CD1c-positive myeloid dendritic cell (primary cell): Measurements from ENCODE around the gene FADD.
"Not testable (repeated sequence)": the region's sequence is repeated elsewhere in the genome, so short reads cannot be mapped to it uniquely, and the experiment has no call there.

Experiments used
- DNase-seq: peaks from one replicate; pipeline ENCODE4 v3.0.0-alpha.2; 2016; ENCODE audit errors: extremely low spot score

The FADD gene

DNA sequence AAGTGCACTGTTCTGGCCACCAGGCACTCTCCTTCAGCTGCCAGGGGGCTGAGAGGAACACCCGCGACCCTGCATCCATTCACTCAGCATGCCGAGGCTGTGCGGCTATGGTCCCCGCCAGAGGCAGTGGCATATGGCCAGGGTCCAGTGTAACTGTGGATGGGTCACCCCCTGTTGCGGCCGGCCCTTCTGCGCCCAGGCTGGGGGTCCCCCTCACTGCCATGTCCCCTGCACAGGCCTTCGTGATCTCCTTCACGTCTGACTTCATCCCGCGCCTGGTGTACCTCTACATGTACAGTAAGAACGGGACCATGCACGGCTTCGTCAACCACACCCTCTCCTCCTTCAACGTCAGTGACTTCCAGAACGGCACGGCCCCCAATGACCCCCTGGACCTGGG lies 20.8 kb upstream of the FADD start:
- DNase-seq = no peak

DNA sequence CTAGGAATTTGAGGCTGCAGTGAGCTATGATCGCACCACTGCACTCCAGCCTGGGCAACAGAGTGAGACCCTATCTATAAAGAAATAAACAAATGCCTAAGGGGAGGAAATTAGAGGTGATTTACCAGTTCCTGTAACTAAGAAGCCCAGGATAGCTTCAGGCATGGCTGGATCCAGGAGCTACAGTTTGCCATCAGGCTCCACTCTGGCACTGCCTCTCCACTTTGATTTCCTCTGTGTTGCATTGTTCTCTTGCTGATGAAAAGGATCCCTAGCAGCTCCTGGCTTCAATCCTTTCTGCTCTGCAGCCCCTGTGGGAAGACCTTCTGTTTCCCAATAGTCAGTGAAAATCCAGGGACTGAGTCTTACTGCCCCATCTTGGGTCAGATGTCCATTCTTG lies 20.1 kb upstream of the FADD start:
- no peak for DNase-seq

DNA sequence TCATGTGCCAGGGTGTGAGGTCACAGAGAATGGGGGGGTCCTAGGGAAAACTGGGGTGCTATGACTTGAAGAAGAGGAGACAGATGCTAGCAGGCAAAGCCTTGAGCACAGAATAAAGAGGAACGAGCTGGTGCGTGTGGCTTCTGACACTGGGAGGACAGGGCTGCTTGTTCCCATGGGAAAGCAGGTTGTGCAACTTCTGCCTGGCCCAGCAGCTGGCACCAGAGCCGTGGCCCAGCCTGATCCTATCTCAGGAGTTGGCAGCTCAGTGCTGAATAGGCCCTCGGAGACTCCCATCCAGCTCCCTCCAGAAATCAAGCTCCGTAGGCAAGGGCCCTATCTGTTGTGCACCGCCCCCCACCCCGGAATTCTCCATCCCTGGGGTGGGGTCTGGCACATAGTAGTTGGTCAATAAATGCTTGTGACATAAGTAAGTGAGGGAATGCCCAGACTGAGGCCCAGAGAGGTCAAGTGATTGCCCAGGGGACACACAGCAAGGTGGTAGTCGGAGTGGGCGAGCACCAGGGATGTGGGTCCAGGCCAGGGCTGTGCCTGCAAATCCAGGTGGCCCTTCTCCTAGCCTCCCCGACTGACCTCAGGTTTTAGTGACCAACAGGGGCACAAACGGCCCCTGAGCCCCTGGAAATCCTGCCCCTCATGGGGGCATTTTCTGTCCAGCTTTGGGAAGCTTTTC lies 19.5 kb upstream of the FADD start:
- no peak for DNase-seq

DNA sequence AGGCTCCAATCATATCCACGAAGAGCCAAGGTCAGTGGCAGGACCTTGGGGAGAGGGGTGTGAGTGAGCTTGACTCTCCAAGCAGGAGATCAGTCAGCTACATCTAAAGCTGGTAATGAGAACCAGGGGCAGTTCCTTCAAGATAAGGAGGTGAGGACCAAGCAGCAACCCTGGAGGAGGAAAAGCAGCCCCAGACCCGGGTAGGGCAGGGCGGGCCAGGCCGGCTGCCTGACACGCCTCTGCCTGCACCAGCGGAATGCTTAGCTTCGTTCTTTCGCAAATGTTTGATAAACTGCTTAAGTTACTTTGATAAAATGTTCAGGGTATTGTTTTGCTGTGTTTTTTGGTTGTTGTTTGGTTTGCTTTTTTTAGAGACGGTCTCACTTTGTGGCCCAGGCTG lies 18.7 kb upstream of the FADD start:
- no peak for DNase-seq

DNA sequence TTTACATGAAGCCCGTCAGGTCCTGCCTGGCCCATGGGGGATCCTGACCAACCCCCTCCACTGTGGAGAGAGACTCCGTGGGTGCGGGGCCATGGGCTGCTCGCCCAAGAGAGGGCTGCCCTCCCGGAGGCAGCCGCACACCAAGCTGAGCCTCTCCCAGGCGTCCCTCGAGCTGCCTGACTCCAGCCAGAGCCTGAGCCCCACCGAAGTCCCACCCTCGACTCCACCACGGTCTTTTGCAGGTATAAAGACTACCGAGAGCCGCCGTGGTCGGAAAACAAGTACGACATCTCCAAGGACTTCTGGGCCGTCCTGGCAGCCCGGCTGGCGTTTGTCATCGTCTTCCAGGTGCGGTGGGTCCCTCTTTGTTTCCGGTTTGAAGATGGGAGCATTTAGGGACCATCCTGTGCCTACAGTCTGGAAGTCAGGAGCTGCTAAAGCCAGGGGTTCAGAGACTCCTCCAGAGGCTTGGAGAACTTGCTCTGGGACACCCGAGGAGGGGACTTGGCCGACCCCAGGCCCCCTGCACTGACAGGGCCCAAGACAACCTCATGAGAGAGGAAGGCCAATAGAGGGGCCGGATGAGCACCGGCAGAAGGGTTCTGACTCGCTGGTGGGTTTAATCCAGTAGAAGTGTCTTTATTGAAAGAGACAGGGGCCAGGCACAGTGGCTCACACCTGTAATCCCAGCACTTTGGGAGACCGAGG lies 17.6 kb upstream of the FADD start:
- DNase-seq = no peak

DNA sequence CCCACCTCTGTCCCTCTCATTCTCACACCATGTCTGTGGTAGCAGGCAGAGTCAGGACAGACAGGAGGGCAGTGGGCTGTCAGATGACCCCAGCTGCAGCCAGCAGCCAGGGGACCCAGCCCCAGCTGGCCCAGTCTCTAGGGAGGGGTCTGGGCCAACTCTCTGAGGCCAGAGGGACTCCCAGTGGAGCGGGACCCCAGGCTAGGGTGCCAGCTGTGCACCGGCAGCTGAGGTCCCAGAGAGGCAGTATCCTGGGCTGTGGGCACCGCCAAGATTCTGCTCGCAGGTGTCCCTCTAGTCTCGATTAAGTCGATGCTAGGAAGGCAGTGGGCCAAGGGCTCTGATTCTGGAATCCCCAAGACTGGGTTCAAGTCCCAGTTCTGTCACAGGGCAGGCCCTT lies 16.7 kb upstream of the FADD start:
- DNase-seq = no peak

DNA sequence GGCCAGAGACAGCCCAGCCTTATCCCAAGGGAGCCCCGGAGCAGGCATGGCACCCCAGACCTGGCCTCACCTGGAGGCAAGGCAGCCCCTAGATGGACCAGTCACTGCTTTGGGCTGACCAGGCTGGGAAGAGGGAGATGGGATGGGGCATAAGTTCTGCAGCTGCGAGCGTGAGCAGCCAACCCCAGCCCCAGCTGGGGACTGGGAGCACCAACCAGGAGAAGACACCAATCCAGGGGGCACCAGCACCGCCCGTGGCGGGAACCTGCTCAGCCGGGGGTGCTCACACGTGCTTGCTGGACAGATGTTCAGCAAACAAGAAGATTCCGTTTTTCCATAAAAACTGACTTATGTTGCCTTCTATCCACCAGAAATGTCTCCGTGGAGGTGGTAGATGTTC lies 16.2 kb upstream of the FADD start:
- DNase-seq = no peak

DNA sequence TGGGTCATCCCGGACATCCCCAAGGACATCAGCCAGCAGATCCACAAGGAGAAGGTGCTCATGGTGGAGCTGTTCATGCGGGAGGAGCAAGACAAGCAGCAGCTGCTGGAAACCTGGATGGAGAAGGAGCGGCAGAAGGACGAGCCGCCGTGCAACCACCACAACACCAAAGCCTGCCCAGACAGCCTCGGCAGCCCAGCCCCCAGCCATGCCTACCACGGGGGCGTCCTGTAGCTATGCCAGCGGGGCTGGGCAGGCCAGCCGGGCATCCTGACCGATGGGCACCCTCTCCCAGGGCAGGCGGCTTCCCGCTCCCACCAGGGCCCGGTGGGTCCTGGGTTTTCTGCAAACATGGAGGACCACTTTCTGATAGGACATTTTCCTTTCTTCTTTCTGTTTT lies 15.3 kb upstream of the FADD start:
- DNase-seq = no peak

DNA sequence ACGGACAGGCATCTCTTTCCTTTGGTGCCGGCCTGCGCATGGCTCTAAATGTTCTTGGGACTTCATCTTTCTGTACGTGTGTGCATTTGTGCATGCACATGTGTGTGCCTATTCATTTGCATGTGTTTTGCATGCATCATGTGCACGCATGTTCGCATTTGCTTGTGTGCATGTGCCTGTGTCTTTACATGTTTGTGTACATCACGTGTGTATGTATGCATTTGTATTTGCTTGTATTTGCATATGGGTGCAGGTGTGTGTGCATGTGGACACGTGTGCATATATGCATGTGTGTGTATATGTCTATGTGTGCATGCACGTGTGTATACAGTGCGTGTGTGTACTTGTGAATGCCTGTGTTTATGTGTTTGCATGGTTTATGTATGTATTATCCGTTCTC lies 13.5 kb upstream of the FADD start:
- no peak for DNase-seq

DNA sequence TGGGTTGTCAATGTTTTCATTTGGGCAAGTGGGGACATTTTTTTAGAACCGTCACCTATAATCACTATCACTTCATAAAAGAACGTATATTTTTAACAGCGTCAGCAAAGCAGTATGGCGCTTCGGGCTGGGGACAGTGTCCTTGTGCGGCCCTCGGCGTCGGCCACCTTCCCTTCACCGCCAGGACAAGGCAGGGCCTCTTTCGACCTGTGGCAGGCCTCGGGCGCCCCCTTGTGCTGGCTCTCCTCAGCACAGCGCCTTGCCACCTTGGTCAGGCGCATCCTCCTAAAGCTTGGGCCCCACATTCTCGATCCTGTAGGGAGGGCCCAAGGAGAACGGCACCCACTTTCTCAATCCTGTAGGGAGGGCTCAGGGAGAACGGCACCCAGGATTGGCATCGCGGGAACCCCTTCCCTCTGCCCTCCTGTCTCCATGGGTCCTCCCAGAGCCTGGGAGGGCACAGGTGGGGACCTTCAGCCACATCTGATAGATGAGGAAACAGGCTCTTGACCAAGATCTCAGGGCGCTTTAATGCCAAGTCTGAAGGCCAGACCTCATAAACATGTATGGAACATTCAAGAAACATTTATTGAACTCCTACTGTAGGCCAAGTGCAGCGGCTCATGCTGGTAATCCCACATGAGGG lies 11.5 kb upstream of the FADD start:
- DNase-seq = peak; percentile 52

DNA sequence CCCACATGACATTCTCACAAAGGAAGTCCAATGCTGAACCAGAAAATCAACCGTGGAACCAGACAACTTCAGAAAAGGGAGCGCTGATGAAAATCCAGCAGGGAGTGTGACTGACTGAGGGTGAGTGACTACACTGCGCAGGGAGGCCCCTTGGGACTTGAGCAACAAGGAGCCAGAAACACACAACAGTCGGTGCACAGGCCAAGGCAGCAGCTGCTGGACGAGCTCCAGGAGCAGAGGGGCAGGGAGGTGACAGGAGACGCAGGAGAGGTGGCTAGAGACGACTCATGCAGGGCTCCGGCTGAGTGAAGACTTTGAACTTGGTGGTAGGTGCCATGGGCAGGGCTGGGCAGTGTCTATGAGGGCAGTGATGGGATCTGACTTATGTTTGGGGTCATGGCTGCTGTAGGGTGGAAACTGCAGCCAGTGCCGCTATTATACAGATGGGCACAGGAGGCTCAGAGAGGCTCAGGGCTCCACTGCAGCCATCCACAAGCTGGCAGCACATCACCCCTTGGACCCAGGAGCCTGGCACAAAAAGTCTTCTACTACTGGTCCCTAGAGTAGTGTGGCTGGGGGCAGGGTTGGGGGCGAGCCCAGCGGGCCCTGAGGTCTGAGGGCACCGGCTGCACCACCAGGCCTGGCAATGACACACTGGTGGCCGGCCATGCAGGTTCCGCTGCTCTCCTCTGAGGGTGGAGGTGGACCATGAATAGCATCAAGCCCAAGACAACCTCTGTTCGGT lies 10.3 kb upstream of the FADD start:
- DNase-seq = no peak

DNA sequence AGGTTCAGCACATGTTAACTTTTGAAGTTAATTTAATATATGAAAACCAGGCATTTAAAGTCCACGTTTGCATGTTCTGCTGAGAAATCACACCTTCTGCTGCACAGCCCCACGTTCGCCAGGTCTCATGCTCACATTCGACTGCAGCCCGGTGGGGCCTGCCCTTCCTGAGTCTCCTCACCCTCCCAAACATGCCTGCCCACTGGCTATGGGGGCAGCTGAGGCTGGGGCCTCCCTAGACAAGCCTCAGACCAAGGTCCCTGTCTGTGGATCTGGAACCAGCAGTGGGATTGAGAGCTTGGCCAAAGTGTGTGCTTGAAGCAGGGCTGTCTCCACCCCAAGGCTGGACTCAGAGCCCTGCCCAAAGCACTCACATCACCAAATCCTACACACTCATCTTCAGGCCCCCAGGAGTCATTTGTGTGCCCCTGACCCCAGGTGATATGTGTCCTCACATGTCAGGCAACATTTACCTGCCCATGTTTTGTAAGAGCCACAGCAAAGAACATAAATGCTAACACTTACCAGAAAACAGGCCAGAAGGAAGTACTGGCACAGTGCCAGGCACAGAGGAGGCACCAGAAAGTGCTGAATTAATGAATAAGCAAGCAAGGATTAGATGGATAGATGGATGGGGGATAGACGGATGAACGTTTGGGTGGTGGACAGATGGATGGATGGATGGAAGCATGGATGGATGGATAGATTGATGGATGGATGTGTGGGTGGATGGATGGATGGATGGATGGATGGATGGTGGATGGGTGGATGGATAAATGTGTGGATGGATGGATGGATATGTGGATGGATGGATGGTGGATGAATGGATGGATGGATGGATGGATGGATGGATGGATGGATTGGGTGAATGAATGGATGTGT lies 9.4 kb upstream of the FADD start:
- DNase-seq = no peak

DNA sequence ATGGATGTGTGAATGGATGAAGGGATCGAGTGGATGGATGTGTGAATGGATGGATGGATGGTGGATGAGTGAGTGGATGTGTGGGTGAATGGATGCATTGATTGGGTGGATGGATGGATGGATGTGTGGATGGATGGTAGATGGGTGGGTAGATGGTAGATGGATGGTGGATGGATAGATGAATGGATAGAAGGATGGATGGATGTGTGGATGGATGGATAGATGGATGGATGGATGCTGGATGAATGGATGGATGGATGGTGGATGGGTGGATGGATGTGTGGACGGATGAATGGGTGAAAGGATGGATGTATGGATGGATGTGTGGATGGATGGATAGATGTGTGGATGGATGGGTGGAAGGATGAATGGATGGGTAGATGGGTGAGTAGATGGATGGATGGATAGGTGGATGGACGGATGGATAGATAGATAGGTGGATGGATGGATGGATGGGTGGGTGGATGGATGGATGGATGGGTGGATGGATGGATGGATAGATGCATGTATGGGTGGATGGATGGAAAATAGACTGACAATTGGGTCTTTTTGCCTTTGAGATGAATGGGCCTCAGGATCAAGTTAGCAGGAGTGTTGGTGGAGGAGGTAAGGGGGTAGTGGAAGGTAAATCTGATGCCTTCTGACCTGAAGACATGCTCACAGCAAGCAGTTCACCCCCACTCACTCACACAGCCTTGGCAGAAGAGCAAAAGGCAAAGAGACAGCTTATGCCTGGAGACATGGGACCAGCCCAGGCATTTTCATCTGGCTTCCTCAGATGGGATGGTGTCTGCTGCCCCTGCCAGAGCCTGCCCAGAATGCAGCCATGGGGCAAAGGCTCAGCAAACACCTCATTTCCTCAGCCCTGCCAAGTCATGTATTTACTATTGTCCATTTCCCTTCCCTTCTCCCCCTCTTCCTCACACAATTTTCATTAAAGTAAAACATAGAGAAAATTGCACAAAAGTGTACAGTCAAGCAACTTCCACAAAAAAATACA lies 8.0 kb upstream of the FADD start:
- no peak for DNase-seq

DNA sequence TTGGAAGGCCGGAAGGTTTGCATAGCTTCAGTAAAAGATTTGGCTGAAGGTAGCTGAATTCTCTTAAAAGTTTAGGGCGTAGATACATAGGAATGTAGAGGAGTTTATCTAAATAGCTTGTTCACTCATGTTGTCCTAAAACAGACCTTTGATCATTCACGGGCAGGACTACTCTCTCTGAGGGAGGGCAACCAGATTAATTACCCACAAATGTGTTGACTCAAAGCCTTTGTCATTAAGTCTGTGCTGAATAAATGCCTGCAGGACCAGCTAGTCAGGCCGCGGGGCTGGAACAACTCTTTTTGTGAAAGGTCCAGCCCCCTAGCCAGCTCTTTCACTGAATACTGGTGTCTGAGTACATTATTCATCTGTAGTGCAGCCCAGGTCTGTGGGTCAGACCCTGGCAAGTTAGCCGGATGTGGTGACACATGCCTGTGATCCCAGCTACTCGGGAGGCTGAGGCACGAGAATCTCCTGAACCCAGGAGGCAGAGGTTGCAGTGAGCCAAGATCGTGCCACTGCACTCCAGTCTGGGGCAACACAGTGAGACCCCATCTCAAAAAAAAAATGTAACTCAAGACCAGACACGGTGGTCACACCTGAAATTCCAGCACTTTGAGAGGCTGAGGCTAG lies 2.8 kb upstream of the FADD start:
- DNase-seq = no peak

DNA sequence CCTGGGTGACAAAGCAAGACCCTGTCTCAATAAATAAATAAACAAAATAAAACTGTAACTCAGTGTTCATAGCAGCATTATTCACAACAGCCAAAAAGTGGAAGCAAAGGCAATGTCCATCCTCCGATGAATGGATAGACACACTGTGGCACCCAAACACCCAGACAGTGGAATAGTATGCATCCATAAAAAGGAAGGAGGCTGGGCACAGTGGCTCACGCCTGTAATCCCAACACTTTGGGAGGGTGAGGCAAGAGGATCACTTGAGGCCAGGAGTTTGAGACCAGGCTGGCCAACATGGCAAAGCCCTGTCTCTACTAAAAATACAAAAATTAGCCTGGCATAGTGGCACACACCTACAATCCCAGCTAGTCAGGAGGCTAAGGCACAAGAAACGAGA lies 2.0 kb upstream of the FADD start:
- DNase-seq = not testable (repeated sequence)

DNA sequence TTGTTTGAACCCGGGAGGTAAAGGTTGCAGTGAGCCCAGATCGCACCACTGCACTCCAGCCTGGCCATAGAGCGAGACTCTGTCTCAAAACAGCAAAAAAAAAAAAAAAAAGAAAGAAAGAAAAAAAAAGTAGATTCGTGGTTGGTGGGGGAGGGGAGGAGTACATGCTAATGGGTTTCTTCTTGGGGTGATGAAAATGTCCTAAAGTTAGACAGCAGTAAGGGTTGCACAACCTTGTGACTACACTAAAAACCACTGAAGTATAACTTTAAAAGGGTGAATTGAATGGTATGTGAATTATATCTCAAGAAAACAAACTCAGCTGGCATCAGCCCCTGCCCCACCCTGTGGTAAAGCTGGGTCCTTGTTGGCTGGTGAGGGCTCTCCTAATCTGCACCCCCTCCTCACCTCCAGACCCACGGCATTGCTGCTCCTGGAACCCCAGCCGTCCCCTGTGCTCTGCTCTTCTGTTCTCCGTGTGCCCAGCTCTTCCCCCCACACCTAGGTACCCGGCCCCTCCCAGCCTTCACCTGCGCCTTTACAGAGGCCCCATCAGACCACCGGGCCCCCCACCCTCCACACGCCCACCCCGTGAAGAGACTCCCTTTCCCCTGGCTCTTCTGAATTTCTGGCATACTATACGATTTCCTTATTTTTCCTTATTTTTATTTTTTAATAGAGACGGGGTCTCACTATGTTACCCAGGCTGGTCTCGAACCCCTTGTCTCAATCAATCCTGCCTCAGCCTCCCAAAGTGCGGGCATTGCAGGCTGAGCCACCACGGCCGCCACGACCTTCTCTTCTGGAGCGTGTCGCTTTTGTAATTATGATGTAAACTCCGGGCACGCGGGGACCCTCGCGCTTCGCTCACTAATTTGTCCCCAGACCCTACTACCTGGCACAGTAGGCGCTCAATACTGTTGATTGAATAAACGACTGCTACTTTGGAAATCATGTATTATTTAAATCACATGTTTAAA lies 924 bp upstream of the FADD start:
- no peak for DNase-seq

DNA sequence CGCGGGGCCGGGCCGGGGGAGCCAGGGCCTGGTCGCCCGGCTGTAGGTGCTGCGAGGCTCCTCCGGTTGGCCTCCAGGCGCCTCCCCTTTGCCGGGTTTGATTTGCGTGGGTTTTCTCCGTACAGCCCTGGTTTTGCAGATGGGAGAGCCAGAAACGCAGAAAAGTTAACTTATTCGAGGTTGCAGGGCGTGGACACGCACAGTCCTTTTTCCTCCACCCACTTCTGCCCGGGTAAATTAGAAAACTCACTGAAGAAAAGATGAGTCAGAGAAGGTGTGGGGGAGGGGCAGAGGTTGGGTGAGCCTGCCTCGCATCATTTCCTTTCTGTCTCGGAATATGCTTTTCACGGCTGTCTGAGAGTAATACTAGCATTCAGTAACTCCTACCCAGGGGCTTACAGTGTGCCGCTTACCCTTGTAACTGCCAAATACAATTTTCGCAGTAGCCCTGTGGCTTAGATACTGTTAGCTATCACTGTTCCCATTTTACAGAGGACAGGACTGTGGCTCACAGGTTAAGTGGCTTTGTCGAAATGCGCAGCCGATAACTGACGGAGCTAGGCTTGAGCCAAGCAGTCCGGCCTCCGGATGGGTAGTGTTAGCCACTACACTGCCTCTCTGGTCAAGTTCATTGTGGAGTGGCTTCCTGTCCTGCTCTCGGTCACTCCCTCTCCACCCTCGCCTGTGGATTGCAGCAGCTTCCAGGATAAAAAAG lies 812 bp downstream of the FADD start:
- DNase-seq = peak; percentile 82

DNA sequence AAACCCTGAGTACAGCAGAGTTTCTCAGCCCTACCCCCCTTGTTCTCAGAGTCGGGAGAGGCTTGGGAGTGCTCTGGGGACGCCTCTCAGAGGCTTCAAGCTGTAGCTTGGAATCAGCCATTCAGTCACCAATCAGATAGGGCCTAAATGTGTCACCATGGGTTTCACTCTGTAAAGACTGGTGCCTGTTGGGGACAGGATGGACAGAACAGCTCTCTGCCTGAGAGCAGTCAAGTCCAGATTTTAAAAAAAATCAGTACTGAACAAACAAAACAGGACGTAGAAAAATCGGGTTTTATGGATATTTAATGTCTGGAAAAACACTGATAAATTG lies 1.3 kb downstream of the FADD start:
- DNase-seq = no peak
